ENCODE measurements around the gene GPBAR1.
A peak's percentile ranks its signal among the peaks of the same experiment; 100 is the strongest.

Gene GPBAR1

DNA sequence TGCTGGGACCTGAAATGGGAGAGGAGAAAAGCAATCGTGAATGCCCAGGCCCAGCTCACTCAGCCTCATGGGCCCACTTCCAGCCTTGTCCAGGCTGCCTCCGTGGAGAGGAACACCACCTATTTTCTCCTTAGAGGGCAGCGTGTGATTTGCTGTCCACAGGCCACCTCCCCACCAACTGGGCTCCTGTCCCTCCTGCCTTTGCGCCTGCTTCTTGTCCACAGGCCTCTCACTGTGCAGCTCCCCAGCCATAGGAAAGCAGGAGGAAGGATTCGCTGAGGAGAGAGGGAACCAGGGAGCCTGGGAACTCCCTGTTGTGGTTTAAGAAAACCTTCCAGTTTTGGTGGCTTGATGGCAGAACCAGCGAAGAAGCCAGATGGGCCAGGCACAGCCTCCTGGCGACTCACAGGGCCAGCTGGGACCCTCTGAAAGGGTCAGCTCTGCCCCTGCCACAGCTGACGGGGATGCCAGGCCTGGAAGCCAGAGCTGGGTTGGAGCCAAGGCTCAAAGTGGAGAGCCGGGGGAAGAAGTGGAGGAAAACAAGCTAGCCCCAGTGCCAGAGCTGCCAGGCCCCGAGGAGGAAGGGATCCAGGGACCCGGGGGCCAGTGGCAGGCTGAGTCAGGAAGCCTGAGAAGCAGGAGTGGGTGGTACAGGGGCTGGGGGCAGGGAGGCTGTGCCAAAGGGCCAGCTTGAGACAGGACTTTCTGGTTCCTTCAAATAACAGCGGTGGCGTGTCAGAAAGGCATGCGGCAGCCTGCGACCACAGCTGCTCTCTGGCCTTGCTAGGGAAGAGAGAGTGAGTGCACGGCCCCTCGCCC, 21.6 kb downstream of the GPBAR1 start:
- Histone ChIP-seq H3K36me3 (ENCODE audit: insufficient read depth, low read length) (peaks cover 2% of the 10 kb centered on the region; the same call in 1 of the 2 replicates), H3K9ac (ENCODE audit: insufficient read length) (no peak overlapping the region), H3K9me3 (ENCODE audit: low read depth, low read length) (no peaks in the 10 kb centered on the region), H3K4me3 (no peak overlapping the region), H3K27ac (no peak overlapping the region)
- DNase-seq (ENCODE audit: low read depth, low spot score): no peak
- no peak for TF ChIP-seq FOXP2 (optimal IDR thresholded peaks at IDR 0.05; ENCODE audit: control extremely low read depth, extremely low read length, insufficient read depth)
- TF ChIP-seq POLR2AphosphoS5 (IDR thresholded peaks at IDR 0.05; ENCODE audit: borderline replicate concordance, low read depth, low read length): no peak
- TF ChIP-seq EZH2 (IDR thresholded peaks at IDR 0.05): no peak

DNA sequence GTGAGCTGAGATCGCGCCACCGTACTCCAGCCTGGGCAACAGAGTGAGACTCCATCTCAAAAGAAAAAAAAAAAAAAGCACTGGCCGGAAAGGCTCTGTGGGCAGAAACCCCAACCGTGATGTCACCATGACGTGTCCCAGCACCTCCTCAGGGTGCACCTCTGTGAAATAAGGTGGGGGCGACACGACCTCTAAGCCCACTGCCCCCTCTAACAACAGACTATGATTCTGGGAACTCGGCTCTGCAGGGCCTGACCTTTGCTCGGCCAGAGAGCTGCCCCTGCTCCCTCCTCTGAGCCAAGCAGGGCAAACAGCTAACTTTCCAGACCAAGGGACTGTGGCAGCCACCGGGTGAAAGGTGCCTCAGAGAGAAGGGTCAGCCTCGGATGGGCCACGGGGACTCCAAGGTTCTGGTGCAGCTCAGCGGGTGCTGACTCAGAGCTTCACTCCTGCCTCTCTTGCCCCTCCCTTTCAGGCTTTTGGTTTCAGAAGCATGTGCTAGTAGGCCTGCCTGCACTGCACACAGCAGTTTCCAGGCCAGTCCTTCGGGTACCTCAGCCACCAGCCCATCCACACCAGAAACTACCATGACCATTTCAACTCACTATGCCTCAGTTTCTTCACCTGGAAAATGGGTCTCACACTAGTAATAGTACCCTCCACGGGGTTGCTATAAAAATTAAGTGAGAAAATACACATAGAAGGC, 23.4 kb downstream of the GPBAR1 start:
- Histone ChIP-seq H3K36me3 (ENCODE audit: insufficient read depth, low read length) (no peaks in the 10 kb centered on the region; the same call in 1 of the 2 replicates), H3K9ac (ENCODE audit: insufficient read length) (no peak overlapping the region), H3K4me3 (no peak overlapping the region), H3K27ac (no peak overlapping the region), H3K9me3 (ENCODE audit: low read depth, low read length) (no peaks in the 10 kb centered on the region)
- no peak for DNase-seq (ENCODE audit: low read depth, low spot score)
- TF ChIP-seq FOXP2 (optimal IDR thresholded peaks at IDR 0.05; ENCODE audit: control extremely low read depth, extremely low read length, insufficient read depth) (no peak), POLR2AphosphoS5 (IDR thresholded peaks at IDR 0.05; ENCODE audit: borderline replicate concordance, low read depth, low read length) (no peak), EZH2 (IDR thresholded peaks at IDR 0.05) (no peak)

DNA sequence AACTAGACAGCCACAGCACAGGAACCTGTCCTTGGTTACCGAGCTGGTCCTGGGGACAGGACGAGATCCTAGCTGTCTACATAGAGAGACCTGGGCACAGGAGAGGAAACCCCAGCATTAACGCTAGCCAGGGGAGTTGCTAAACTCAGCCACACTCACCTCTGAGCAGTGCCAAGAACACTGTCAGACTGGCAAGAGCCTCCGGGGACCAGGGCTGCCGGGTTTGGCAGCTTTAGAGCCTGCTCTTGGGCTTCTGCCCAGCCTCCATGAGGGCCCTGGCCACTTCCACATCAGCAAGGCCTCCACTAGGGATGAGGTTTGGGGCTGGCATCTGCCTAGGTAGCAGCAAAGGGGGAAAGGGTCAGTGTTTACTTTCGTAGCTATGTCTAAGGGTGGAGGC, 24.8 kb downstream of the GPBAR1 start:
- no peak overlapping the region for H3K9ac ChIP-seq (ENCODE audit: insufficient read length)
- no peaks in the 10 kb centered on the region for H3K9me3 ChIP-seq (ENCODE audit: low read depth, low read length)
- no peak overlapping the region for H3K4me3 ChIP-seq
- TF ChIP-seq POLR2AphosphoS5 (IDR thresholded peaks at IDR 0.05; ENCODE audit: borderline replicate concordance, low read depth, low read length): no peak
- no peak for TF ChIP-seq EZH2 (IDR thresholded peaks at IDR 0.05)
- no peak for TF ChIP-seq FOXP2 (optimal IDR thresholded peaks at IDR 0.05; ENCODE audit: control extremely low read depth, extremely low read length, insufficient read depth)
- no peak overlapping the region for H3K27ac ChIP-seq
- no peak for DNase-seq (ENCODE audit: low read depth, low spot score)
- no peaks in the 10 kb centered on the region; the same call in 1 of the 2 replicates for H3K36me3 ChIP-seq (ENCODE audit: insufficient read depth, low read length)

DNA sequence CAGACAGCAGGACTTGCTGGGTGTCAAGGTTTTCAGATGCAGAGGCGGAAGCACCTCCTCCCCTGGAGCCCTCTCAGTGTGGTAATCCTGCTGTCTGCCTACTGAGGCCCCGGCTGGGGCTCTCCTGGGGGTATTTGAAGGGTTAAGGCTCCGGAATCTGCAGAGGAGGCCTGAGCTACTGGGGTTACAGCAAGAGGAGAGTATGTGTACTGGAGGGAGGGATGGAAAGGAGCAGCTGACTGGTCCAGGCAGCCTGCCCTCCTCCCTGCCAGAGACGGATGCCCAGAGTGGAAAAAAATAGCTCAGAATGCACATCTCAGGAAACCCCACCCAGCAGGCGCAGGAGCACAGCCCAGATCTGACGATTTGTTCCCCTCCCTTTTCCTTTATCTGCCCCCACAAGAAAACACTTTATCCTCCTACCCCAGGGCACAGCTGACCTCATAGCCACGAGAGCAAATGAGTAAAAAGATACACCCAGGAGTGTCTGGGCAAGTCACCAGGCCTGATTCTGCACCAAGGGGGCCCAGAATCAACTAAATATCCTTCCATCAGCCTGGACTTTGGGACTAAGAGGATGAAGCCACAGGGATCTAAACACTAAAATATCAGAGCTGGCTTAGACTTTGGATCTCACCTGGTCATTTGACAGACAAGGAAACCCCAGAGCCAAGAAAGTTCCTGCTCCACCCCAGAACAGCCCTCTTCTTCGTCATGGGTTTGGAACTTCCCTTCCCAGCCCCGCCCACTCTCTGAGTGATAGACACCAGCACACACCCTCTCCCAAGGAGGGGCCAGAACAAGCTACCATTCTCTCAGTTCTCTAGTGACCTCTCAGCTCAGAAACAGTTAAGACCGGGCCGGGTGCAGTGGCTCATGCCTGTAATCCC, 26.0 kb downstream of the GPBAR1 start:
- peak overlapping the region; percentile 72 for H3K4me3 ChIP-seq
- no peak for DNase-seq (ENCODE audit: low read depth, low spot score)

DNA sequence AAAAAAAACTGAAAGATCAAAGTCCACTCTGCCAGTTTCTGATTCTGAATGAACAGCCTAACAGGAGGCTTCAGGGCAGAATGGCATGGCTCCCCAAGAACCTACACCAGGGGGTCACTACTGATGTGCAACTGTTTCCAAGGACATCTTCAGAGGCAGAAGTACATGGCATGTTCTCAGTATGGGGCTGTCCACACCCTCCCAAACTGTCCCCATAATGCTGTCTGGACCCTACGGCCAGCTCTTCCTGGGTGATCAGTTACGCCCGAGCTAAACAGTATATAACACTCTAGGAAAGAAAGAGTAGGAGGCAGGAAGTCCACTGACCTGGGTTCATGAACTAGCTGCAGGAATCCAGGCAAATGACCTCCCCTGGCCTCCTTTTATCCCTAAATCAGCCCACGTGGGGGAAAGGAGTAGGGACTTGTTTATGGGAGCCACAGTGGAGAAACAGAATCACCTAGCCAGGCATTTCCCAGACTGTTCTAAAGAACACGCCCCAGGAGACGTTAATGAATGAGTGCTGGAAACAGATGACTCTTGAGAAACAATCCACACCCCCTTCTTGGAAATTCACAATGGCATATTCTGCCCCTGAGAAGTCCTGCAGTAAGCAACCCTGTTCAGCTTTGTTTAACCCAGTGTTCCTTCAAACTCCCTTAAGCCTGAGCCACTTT, 29.0 kb downstream of the GPBAR1 start:
- Histone ChIP-seq H3K9ac (ENCODE audit: insufficient read length) (no peak overlapping the region), H3K4me3 (no peak overlapping the region)

More for the DNA sequence above, 26.0 kb downstream of the GPBAR1 start:
- H3K9me3 ChIP-seq (ENCODE audit: low read depth, low read length): no peaks in the 10 kb centered on the region
- no peak for TF ChIP-seq POLR2AphosphoS5 (IDR thresholded peaks at IDR 0.05; ENCODE audit: borderline replicate concordance, low read depth, low read length)
- TF ChIP-seq EZH2 (IDR thresholded peaks at IDR 0.05): no peak
- TF ChIP-seq FOXP2 (optimal IDR thresholded peaks at IDR 0.05; ENCODE audit: control extremely low read depth, extremely low read length, insufficient read depth): no peak
- no peaks in the 10 kb centered on the region for H3K36me3 ChIP-seq (ENCODE audit: insufficient read depth, low read length)
- H3K27ac ChIP-seq: peak overlapping the region; percentile 67
- peak overlapping the region; percentile 45 for H3K9ac ChIP-seq (ENCODE audit: insufficient read length)

DNA sequence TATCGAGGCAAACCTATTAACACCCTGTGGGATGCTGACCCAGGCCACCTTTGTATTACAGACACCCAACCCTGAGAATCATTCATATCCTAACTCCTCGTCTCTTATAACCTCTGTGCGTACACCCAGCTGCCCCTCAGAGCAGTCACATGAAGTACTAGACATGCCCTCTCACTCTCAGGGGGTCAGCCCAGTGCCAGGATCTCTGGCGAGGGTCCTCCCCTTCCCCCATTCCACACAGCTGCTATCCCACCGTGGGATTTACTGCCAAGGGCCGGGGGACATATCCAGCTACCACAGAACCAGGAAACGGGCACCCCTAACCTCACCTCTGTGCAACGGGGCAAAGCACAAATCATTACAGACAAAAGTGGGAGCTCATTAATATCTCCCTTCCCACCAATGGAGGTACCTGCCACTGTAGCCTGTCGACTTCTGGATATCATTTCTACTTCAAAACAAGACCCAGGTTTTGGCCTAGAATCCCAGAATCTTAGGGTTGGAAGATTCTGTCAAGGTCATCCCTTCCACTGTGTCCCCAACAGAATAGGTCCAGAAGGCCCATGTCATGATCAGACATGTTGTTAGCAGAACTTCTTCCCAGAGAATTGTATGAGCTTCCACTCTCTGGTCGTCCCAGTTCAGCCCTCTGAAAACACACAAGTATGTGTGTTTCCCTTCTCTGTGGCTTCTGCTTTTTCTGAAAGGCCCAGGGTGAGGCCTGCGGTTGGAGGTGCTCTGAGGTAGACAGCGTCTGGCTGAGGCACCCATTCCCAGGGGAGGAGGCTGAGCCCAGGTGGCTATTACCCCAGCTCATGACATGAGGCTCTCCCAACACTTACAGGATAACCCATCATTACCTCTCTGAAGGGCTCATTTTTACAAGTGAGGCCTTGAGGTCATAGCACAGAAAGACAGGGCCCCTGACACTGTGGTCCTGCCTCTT, 29.8 kb downstream of the GPBAR1 start:
- Histone ChIP-seq H3K27ac (no peak overlapping the region), H3K36me3 (ENCODE audit: insufficient read depth, low read length) (no peaks in the 10 kb centered on the region), H3K9ac (ENCODE audit: insufficient read length) (no peak overlapping the region), H3K9me3 (ENCODE audit: low read depth, low read length) (no peaks in the 10 kb centered on the region), H3K4me3 (no peak overlapping the region)
- TF ChIP-seq FOXP2 (optimal IDR thresholded peaks at IDR 0.05; ENCODE audit: control extremely low read depth, extremely low read length, insufficient read depth): no peak
- TF ChIP-seq EZH2 (IDR thresholded peaks at IDR 0.05): no peak
- no peak for TF ChIP-seq POLR2AphosphoS5 (IDR thresholded peaks at IDR 0.05; ENCODE audit: borderline replicate concordance, low read depth, low read length)
- no peak for DNase-seq (ENCODE audit: low read depth, low spot score)

More for the DNA sequence above, 29.0 kb downstream of the GPBAR1 start:
- Histone ChIP-seq H3K36me3 (ENCODE audit: insufficient read depth, low read length) (no peaks in the 10 kb centered on the region), H3K9me3 (ENCODE audit: low read depth, low read length) (no peaks in the 10 kb centered on the region), H3K27ac (no peak overlapping the region)
- no peak for DNase-seq (ENCODE audit: low read depth, low spot score)
- no peak for TF ChIP-seq EZH2 (IDR thresholded peaks at IDR 0.05)

Measured in SK-N-MC (cell line).